Lower leg skin (tissue), 4 donors: Measurements from ENCODE around the gene SERHL2. TPM values are rescaled to one million over a fixed set of nuclear protein-coding genes. Genes with fewer than 3 reads are reported as not detected.
"Not testable (repeated sequence)": the region's sequence is repeated elsewhere in the genome, so short reads cannot be mapped to it uniquely, and the experiment has no call there.

ENCODE experiments used
- DNase-seq, 2 donors: peaks; one replicate each; pipeline ENCODE4 v3.0.0-alpha.2; 2019; ENCODE audit warnings: low spot score in 2 of 2
- H3K4me3 ChIP-seq: fragments of 200-600 bp; sonication (generic); 2 replicates; pipeline ENCODE4 v1.5.1; 2017; ENCODE audit warnings: mild to moderate bottlenecking, low read depth; ENCODE audit not compliant: poor library complexity, severe bottlenecking
- CTCF ChIP-seq, 3 donors: fragments of 450-650 bp; IDR thresholded peaks; one replicate each; pipeline ENCODE4 v1.5.1; 2016; ENCODE audit warnings: antibody characterized with exemption in 3 of 3, mild to moderate bottlenecking in 3 of 3, moderate library complexity in 2 of 3
- POLR2A ChIP-seq, 2 donors: fragments of 450-650 bp; IDR thresholded peaks; one replicate each; pipeline ENCODE4 v1.6.1; 2016 to 2017; ENCODE audit warnings: antibody characterized with exemption in 2 of 2, mild to moderate bottlenecking in 1 of 2, moderate library complexity in 1 of 2
- WGBS, 2 donors: methylation state at CpG; one replicate each; pipeline ENCODE4 v1.1.5; 2018; 5-methylcytosine and 5-hydroxymethylcytosine counted together
- intact Hi-C: fragments of 100-400 bp; cut with DNase I; formaldehyde crosslinking; loops from one replicate; pipeline ENCODE4 v1.15.0; 2023; ENCODE audit warnings: low total_unique reads
- total RNA-seq, 4 donors: library from RNA; depleted of rRNA; stranded (reverse); fragments of >200 nt; gene quantifications; one replicate each; pipeline ENCODE4 v1.1.0, GENCODE V29; 2016

The SERHL2 gene
- total RNA-seq, 4 donors from 2014 or later, result 13.1 to 39.5 (median 18.2) TPM

GRCh38 chr22:42515896-42516295 lies 37.9 kb upstream of the SERHL2 start:
- intact Hi-C loops, result no loop called here
- WGBS, 2 donors, result 82 to 86% methylated on average over 13 to 14 of the region's 14 CpGs
- TF ChIP-seq POLR2A (IDR thresholded peaks at IDR 0.05), result no peak
- TF ChIP-seq CTCF (IDR thresholded peaks at IDR 0.05), result no peak
- DNase-seq, result no peak
- H3K4me3 ChIP-seq, result no peak overlapping the region

GRCh38 chr22:42517103-42517502 lies 36.7 kb upstream of the SERHL2 start:
- H3K4me3 ChIP-seq, DNase-seq, intact Hi-C loops: not testable (repeated sequence)
- WGBS, 2 donors, result 96 to 97% methylated on average over 7 of the region's 7 CpGs

- intact Hi-C loops, DNase-seq: not testable (repeated sequence)
- 9 to 11% methylated on average over 15 to 20 of the region's 28 CpGs for WGBS, 2 donors
- peak overlapping the region; percentile 63 for H3K4me3 ChIP-seq
Measured at GRCh38 chr22:42518638-42519524, 34.9 kb upstream of the SERHL2 start.

- DNase-seq, result peak in 1 of 2 donors; percentile 95
- 10 to 15% methylated on average over 26 to 37 of the region's 65 CpGs for WGBS, 2 donors
Measured at GRCh38 chr22:42519525-42520401, 34.0 kb upstream of the SERHL2 start, which contains the start of gene RRP7A. Gene RRP7A (minus strand): TSS chr22:42519796. CDS start chr22:42519786, 10 bp downstream.

GRCh38 chr22:42521228-42521546 lies 32.6 kb upstream of the SERHL2 start:
- WGBS, 2 donors, result 91 to 95% methylated on average over 9 of the region's 9 CpGs
- no peak for DNase-seq
- no peak for TF ChIP-seq POLR2A (IDR thresholded peaks at IDR 0.05)
- intact Hi-C loops, result no loop called here
- no peak overlapping the region for H3K4me3 ChIP-seq

More at GRCh38 chr22:42519525-42520401, 34.0 kb upstream of the SERHL2 start, which contains the start of gene RRP7A:
- TF ChIP-seq CTCF (IDR thresholded peaks at IDR 0.05) (no peak), POLR2A (IDR thresholded peaks at IDR 0.05) (peak in 1 of 2 donors; percentile 43)
- H3K4me3 ChIP-seq, result peak within 1 kb of the TSS; percentile 63
- intact Hi-C loops, result no loop called here

- no peak overlapping the region for H3K4me3 ChIP-seq
- no peak for DNase-seq
- TF ChIP-seq CTCF (IDR thresholded peaks at IDR 0.05) (no peak), POLR2A (IDR thresholded peaks at IDR 0.05) (no peak)
- intact Hi-C loops, result no loop called here
- WGBS, 2 donors, result 96 to 98% methylated on average over 15 of the region's 15 CpGs
Measured at GRCh38 chr22:42522546-42522945, 31.2 kb upstream of the SERHL2 start.
